ENCODE measurements around the gene ABCG8.

Gene ABCG8

DNA sequence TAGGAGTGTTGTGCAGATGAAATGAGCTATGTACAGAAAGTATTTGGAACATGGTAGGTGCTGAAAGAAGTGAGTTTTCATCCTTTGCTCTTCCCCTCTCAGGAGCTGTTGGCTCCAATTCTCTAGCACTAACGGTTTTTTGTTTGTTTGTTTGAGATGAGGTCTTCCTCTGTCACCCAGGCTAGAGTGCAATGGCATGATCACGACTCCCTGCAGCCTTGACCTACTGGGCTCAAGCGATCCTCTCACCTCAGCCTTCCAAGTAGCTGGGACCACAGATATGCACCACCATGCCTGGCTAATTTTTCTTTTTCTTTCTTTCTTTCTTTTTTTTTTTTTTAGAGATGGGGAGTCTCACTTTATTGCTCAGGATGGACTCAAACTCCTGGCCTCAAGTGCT lies 12.9 kb upstream of the ABCG8 start:
- no peak for DNase-seq (ENCODE audit: low read depth, low spot score)

DNA sequence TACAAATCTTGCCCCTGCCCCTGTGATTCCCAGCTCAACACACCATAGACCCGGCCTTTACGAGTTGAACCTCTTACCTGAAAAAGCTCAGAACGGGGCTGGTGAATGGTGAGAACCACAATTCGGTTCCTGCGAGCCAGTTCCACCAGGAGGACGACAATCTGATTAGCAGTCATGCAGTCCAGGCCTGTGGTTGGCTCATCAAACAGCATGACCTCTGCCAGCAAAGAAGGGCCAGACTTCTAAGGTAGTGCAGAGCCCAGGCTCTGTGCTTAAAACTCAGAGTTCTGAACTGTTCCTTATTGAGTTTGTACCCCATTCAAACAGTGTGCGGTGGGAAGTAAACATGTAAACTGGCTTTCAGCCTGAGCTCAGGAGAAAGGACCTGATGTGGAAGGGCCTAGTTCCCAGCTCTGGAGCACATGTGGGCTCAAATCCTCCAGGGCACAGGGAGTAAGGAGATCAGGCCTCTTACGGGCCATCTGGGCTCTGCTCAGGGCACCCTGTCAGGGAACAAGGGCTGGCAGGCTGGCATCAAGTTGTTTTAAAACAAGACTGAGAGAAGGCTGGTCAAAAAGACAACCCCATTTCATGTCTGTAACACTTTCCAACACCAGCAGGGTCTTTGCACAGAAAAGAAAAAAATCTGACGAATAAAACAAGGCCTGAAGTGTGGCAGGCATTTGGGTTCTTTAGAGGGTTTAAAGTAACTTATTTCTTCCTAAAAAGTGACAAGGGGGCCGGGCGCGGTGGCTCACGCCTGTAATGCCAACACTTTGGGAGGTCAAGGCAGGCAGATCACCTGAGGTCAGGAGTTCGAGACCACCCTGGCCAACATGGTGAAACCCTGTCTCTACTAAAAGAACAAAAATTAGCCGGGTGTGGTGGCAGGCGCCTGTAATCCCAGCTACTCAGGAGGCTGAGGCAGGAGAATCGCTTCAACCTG lies 12.2 kb upstream of the ABCG8 start:
- DNase-seq (ENCODE audit: low read depth, low spot score) = no peak

DNA sequence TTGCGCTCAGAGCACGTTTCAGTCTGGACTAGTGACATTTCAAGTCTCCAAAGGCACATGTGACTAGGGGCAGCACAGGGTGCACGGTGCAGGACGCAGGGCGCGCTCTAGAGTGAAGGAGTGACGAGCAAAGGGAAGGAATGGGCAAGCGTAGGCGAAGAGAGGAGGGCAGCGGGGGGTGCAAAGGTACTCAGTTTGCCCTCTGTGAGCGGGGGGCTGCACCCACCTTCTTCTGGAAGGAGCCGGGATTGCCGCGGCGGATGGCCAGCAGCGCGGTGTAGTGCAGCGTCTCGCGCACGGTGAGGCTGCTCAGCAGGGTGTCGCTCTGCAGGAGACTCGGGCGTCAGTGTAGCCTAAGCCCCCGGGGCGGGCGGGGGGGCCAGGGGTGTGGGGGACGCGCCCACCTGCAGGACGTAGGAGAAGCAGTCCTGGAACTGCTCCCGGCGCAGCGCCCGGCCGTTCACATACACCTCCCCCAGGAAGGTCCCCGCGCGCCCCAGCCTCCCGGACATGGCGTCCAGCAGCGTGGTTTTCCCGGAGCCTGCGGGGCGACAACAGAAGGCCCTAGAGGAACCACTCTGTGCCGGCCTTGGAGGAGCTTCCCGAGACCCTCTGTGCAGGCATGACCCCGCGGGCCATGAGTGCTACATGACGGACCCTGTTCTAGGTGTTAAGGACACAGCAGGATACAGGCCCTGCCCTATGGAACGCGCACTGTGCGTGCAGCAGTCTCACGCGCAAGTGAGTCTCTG lies 7.1 kb upstream of the ABCG8 start:
- no peak for DNase-seq (ENCODE audit: low read depth, low spot score)

DNA sequence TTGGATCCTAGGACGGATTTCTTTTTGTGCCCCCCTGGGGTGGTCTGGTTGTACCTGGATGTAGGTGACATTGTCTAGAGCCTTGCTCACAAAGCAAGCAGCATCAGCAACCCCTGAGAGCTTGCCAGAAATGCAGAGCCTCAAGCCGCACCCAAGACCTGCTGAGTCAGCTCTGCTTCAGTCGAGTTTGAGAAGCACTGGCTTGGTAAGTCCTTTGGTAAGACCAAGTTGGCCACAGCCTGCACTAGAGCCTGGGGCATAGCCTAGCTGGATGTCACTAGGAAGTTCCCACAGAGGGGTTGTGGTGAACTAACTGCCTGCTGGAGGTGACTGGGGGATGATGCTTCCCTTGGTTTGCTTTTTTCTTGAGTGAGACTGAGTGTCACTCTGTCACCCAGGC lies 6.3 kb upstream of the ABCG8 start:
- no peak for DNase-seq (ENCODE audit: low read depth, low spot score)

DNA sequence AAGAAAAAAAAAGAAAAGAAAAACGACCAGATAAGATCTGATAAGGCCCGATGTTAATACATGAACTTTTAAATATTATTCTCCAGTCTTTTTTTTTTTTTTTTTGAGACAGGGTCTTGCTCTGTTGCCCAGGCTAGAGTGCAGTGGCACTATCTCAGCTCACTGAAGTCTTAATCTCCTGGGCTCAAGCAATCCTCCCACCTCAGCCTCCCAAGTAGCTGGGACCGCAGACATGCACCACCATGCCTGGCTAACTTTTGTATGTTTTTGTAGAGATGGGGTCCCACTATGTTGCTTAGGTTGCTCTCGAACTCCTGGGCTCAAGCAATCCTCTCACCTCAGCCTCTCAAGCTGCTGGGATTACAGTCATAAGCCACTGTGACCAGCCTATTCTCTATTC lies 1.7 kb upstream of the ABCG8 start:
- DNase-seq (ENCODE audit: low read depth, low spot score) = no peak

DNA sequence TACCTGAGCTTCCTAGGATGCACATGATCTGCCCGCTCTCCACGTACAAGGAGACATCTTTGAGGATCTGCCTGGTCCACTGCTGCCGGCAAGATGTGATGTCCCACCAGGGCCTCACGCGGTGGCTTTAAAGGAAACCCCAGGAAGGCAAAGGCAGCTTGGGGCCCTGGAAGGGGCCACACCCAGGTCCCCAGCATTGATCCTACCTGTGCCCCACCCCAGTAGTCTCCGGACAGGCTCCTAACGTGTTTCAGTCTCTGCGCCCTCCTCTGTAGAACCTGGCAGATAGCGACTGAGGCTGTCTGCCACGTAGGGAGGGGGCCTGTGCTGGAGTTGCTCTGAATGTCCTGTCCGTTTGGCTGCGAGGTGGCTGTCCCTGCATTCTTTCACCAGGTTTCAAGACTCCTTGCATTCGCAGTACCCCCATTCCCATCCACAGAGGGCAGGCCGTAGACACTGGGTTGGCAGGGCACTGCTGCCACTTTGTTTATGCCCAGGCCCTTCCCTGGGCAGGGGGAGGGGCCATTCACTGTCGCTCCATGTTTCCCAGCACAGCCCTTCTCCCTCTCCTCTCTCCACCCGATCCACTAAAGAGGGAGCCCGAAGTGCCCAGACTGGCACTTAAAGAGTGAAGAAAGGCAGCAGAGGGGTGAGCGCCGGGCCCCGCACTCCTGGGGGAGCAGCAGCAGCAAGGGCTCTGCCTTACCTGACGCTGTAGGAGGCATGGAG lies 776 bp upstream of the ABCG8 start:
- DNase-seq (ENCODE audit: low read depth, low spot score) = no peak

DNA sequence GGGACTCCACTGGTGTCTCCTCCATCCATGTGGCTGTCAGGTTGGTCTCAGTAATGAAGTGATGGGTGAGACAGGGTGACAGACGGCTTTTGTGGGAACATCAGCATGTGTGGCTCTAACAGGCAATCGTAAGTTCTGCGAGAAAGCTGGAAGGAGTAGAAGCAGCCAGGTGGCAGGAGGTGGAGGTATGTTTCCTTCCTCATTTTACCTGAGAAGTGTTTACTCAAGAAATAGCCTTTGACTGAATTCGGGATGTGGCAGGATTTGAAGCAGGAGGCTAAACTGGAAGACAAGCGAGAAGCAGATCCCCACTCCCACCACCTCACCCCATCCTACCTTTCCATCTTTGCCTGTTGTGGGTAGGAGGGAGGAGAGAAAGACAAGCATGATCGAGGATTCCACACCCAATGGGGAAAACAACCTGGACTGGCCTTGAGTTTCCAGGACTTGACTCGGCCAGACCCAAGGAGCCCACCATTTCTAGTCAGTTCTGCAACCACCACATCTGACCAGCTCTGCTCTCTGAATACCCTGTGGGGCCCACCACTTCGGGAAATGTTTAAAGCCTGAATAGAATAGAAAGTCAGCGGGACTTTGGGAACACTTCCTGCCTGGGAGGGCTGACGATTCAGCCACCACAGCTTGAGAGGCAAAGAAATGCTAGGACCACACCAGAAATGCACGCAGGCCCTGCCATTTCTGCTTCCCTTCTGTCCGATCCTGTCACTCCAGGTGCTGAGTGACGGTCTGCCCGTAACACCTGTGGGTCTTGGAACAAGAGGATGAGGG lies 1.2 kb downstream of the ABCG8 start:
- DNase-seq (ENCODE audit: low read depth, low spot score) = no peak

DNA sequence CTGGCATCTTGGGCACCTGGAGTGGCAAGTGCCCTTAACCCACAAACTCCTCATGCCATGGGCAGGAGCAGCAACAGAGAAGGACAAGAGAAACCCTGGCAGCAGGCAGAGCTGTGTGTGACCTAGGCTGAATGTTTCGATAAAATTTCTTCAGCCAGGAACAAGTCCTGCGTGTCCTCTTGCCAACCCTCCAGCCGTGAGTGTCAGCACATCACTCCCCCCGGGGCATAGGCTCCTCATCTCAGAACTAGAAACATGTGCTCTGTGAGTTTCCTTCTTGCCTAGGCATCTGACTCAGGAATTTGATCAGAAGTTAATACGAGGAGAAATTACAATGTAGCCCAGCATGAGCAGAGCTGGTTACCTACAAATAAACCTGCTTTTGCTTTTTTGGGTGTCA lies 2.2 kb downstream of the ABCG8 start:
- DNase-seq (ENCODE audit: low read depth, low spot score) = no peak

DNA sequence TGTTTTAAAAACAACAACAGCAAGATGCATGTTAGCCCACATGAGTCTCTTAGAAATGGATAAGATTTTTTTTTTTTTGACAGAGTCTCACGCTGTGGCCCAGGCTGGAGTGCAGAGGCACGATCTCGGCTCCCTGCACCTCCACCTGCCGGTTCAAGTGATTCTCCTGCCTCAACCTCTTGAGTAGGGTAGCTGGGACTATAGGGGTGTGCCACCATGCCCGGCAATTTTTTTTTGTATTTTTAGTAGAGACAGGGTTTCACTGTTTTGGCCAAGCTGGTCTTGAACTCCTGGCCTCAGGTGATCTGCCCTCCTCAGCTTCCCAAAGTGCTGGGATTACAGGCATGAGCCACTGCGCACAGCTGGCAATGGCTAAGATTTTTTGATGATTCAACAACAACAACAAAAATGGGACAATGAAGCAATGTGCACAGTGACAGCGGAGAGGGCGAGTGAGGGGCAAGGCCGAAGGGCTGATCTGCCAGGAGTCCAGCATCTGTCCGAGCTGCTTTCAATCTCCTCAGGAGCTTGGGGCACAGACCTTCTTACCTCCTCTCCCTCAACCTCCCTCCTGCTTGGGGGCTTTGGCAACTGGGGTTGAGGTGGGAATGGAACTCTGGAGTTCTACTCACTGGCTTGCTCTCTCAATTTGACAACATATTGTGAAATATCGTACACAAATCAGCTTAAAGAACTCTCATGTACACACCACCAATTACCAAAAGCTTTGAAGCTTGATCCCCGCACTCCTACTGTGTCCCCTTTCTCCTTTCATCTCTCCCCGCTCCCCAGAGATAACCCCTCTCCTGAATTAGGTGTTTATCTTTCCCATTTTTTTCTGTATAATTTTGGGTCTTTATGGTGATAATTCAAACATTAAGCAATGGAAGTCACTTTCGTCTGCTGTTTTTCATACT lies 3.4 kb downstream of the ABCG8 start:
- DNase-seq (ENCODE audit: low read depth, low spot score) = no peak

DNA sequence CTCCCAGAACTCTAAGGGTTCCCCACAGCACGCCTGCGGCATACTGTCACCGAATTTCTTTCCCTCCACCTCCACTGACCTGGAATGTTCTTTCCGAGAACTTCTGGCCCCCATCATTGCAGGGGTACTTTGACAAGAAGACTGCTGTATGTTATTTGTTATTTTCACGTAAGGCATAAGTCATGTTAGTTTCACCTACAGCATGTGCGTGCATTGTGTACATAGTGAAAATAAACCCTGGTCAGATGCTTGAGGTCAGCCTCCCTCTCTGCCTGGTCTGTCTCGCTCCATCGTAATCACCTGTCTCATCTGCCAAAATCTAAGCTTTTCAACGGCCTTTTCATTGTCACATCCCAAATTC lies 4.1 kb downstream of the ABCG8 start:
- DNase-seq (ENCODE audit: low read depth, low spot score) = no peak

DNA sequence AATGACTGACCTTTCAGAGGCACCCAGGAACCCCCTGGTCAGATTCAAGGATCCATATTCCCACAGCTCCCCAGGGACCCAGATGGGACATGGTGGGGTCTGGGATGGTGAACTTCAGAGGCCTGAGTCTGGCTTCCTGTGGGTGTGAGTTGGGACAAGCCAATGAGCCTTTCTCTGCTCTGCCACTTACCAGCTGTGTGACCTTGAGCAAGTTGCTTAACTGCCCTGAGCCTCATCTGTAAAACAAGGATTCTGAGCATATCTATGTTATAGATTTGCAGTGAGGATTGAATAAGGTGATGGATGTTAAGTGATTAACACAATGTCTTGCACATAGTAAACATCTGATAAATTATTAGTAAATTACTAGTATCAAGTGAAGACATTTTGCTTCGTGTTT lies 6.4 kb downstream of the ABCG8 start:
- DNase-seq (ENCODE audit: low read depth, low spot score) = no peak

DNA sequence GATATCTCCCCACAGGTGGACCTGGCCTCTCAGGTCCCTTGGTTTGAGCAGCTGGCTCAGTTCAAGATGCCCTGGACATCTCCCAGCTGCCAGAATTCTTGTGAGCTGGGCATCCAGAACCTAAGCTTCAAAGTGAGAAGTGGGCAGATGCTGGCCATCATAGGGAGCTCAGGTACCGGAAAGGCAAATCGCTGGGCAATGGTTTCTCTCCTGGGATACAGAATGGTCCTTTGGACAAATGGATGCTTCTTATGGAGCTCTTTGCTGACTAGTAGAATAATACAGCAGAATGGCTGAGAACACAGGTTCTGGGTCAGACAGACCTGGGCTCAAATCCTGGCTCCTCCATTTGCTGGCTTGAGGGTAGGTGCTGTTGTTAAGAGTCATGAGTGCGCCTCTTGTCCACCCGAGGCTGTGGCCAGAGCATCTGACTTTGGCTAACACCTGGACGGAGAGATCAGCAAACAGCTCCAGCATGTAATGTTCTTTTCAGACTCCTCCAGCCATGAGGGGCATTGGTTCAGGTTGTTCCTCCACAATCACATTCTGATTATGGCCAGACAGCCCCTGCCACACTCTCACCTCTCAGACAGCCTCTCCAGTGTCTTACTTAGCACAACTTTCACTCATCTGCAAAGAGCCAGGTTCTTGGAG lies 7.5 kb downstream of the ABCG8 start:
- no peak for DNase-seq (ENCODE audit: low read depth, low spot score)

DNA sequence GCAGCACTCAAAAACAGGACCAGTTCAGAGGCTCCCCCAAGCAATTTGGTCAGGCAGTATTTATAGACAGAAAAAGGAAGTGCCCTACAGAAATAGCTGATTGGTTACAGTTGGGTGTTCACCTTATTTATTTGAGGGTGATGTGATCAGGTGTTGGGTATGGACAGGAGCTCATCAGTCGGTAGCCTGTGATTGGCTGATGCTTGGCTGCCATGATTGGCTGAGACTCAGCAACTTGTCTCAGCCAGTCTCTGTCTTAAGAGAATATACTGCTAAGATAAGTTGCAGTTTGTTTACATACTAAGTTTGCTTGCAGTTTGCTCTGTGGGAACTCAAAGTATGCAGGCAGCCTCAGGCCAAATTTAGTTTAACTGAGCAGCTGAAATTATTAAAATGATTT lies 9.4 kb downstream of the ABCG8 start:
- no peak for DNase-seq (ENCODE audit: low read depth, low spot score)

DNA sequence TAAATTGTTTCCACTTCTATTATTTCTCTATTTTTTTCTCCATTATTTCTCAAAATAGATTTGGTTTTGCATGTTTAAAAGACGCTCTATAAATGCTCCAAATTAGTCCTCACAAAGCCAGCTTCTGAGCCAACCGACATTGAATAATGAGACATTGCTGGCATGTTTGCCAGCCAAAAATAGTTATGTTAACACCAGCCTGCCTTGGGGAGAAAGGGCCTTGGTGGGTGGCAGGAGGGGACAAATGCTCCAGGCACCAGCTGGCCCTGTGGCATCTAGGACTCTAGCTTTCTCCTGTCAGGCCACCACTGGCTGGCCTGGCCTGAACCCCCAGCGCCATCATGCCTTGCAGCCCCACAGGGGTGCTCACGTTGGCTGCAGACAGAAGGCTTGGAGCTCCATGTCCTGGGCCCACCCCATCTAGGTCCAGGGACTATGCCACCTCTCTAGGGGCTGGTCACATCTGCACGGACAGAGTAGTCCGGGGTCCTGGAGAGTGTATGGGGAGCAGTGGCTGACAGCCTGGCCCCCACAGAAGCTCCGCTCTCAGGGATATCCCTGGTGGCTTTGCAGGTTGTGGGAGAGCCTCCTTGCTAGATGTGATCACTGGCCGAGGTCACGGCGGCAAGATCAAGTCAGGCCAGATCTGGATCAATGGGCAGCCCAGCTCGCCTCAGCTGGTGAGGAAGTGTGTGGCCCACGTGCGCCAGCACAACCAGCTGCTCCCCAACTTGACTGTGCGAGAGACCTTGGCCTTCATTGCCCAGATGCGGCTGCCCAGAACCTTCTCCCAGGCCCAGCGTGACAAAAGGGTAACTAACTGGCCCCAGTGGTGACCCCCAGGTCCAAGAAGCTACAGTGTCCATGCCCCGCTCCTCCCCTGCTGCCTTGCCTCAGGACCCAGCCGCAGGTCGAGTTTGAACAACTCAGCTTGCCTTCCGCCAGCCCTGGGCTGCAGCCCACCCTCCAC lies 12.5 kb downstream of the ABCG8 start:
- no peak for DNase-seq (ENCODE audit: low read depth, low spot score)

DNA sequence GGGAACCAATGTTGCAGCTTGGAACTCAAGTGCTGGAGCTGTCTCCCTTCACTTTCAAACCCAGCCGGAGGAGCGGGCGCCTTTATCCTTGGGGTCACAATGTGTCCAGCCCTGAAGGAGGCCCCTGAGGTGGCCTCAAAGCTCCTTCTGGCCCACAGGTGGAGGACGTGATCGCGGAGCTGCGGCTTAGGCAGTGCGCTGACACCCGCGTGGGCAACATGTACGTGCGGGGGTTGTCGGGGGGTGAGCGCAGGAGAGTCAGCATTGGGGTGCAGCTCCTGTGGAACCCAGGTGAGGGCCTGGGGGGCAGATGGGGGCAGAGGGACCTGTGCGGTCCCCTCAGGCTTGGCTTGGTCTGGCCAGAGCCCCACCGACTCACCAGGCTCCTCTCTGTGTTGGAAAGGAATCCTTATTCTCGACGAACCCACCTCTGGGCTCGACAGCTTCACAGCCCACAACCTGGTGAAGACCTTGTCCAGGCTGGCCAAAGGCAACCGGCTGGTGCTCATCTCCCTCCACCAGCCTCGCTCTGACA lies 13.5 kb downstream of the ABCG8 start:
- no peak for DNase-seq (ENCODE audit: low read depth, low spot score)

DNA sequence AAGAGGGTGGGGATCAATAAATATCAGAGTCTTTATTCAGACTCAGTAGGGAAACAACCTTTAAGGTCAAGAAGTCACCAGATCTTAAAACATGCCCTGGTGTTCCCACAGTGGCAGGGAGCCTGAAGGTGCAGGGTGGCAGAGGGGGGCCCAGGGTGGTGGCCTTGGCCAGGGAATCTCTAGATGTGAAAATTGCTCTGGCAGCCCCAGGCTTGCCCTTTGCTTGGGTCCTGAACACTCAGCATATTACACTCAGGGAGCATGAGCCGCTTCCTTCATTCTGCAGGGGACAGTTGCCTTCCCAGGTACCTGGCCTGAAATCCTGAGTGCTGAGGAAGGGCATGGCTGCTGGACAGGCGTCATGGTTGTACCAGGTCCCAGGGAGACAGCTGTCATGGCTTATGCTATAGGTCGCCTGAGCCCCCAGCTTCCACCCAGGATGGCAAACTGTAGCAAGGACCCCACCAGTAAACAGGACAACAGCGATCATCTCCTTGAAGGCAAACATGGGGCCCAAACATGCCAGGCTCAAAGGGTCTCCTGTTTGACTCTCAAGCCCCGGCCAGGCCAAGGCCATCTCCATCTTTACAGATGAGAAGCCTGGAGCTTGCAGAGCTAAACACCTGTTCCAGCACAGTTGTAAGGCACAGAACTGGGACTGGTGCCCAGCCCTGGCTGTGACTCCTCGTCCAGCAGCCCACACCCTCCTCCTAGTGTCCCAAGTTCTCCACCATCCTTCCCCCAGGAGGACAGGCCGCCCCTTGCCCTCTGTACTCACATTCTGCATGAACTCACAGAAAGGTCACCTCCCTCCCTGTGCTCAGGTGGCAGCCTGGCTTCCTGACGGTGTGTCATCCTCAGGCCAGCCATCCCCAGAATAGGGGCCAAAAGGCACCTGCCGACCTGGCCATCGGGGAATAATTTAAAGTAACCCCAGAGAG lies 14.6 kb downstream of the ABCG8 start:
- no peak for DNase-seq (ENCODE audit: low read depth, low spot score)

DNA sequence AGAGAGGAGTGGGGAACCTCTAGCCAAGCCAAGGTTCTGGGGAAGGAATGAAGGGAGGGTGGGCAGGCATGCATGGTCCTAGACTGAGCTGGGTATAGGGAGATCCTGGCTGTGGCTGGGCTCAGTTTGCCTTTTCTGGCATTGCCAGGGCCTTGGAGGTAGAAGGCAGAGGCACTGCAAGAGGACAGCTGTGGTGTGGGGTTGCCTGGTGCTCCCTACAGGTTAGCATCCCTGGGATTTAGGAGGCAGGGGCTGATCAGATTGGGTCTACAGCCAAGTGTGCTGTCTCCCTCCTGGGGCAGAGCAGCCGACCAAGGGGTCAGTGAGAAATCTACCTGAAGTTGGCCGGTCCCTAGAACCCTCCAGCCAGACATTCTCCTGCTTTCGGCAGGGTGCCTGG lies 15.9 kb downstream of the ABCG8 start:
- DNase-seq (ENCODE audit: low read depth, low spot score) = no peak
